NCI-H460 (cell line): Measurements from ENCODE around the gene ATG4C. TPM values are rescaled to one million over a fixed set of nuclear protein-coding genes. Genes with fewer than 3 reads are reported as not detected.
"Not testable (repeated sequence)": the region's sequence is repeated elsewhere in the genome, so short reads cannot be mapped to it uniquely, and the experiment has no call there.

ENCODE experiments used
- DNase-seq: peaks from one replicate; pipeline ENCODE4 v3.0.0-alpha.2; 2016; ENCODE audit warnings: low read depth; ENCODE audit errors: extremely low read depth
- total RNA-seq: library from RNA; depleted of rRNA; stranded (reverse); fragments of >200 nt; shearing (Covaris generic); gene quantifications from 2 replicates; pipeline ENCODE4 v1.2.3, GENCODE V29; 2014

The ATG4C gene
- total RNA-seq, 1 experiment from 2014 or later = 13.9 TPM

- no peak for DNase-seq
Measured at GRCh38 chr1:62772607-62773295, 11.2 kb upstream of the ATG4C start.

- DNase-seq = no peak
Measured at GRCh38 chr1:62774006-62774405, 9.9 kb upstream of the ATG4C start.

GRCh38 chr1:62774971-62775595 is 8.8 kb upstream of the ATG4C start:
- no peak for DNase-seq

GRCh38 chr1:62778208-62778607 is 5.7 kb upstream of the ATG4C start:
- no peak for DNase-seq

- DNase-seq = no peak
Measured at GRCh38 chr1:62781841-62782543, 1.9 kb upstream of the ATG4C start.

- not testable (repeated sequence) for DNase-seq
Measured at GRCh38 chr1:62782544-62783212, 1.3 kb upstream of the ATG4C start.

GRCh38 chr1:62784509-62785365 is 805 bp downstream of the ATG4C start:
- no peak for DNase-seq

GRCh38 chr1:62790716-62791115 is 6.8 kb downstream of the ATG4C start:
- DNase-seq = no peak

GRCh38 chr1:62794053-62794452 is 10.1 kb downstream of the ATG4C start:
- DNase-seq = no peak

- DNase-seq = no peak
Measured at GRCh38 chr1:62796221-62796620, 12.3 kb downstream of the ATG4C start.

GRCh38 chr1:62799688-62800087 is 15.8 kb downstream of the ATG4C start:
- no peak for DNase-seq

GRCh38 chr1:62800281-62800680 is 16.3 kb downstream of the ATG4C start:
- no peak for DNase-seq

- no peak for DNase-seq
Measured at GRCh38 chr1:62800825-62801306, 16.9 kb downstream of the ATG4C start.

- no peak for DNase-seq
Measured at GRCh38 chr1:62809788-62810187, 25.9 kb downstream of the ATG4C start.

- DNase-seq = no peak
Measured at GRCh38 chr1:62810420-62811274, 26.7 kb downstream of the ATG4C start.

GRCh38 chr1:62823556-62823955 is 39.6 kb downstream of the ATG4C start:
- DNase-seq = no peak

GRCh38 chr1:62826901-62827300 is 43.0 kb downstream of the ATG4C start:
- DNase-seq = no peak

GRCh38 chr1:62827786-62828185 is 43.9 kb downstream of the ATG4C start:
- DNase-seq = not testable (repeated sequence)

GRCh38 chr1:62832276-62832675 is 48.3 kb downstream of the ATG4C start:
- no peak for DNase-seq
